ENCODE measurements around the gene CPAMD8. TPM values are rescaled to one million over a fixed set of nuclear protein-coding genes. Genes with fewer than 3 reads are reported as not detected.

CPAMD8 gene
- total RNA-seq, 1 experiment from 2014 or later, result 0.20 TPM

GRCh38 chr19:16889883-16890460 lies 136.6 kb downstream of the CPAMD8 start (continued):
- no peak for TF ChIP-seq REST (IDR thresholded peaks at IDR 0.05; ENCODE audit: low read depth)
- TF ChIP-seq SRF (IDR thresholded peaks at IDR 0.05; ENCODE audit: low read depth), result no peak
- TF ChIP-seq CEBPB (IDR thresholded peaks at IDR 0.05; ENCODE audit: low read depth), result no peak

- no peak for TF ChIP-seq ELF1 (IDR thresholded peaks at IDR 0.05; ENCODE audit: borderline replicate concordance, low read depth)
- no peak for TF ChIP-seq ZFX (IDR thresholded peaks at IDR 0.05)
- no peak for TF ChIP-seq MAX (IDR thresholded peaks at IDR 0.05)
- TF ChIP-seq RAD21 (IDR thresholded peaks at IDR 0.05; ENCODE audit: low read depth), result no peak
- TF ChIP-seq EZH2phosphoT487 (IDR thresholded peaks at IDR 0.05; ENCODE audit: borderline replicate concordance), result no peak
- TF ChIP-seq EGR1 (IDR thresholded peaks at IDR 0.05; ENCODE audit: low read depth), result no peak
- no peak for TF ChIP-seq POLR2AphosphoS5 (IDR thresholded peaks at IDR 0.05; ENCODE audit: low read depth, low read length)
- no peak for TF ChIP-seq SIN3A (IDR thresholded peaks at IDR 0.05; ENCODE audit: low read depth)
- TF ChIP-seq EZH2 (IDR thresholded peaks at IDR 0.05), result no peak
- no peak for TF ChIP-seq ZNF274 (IDR thresholded peaks at IDR 0.05; ENCODE audit: low read depth, low read length)
- no peak for TF ChIP-seq YY1 (IDR thresholded peaks at IDR 0.05; ENCODE audit: extremely low read depth, insufficient replicate concordance, low read depth, low read length)
- TF ChIP-seq SP1 (IDR thresholded peaks at IDR 0.05; ENCODE audit: low read depth), result no peak
- no peak for TF ChIP-seq CEBPB (IDR thresholded peaks at IDR 0.05; ENCODE audit: low read depth)
- no peak for TF ChIP-seq CBX3 (IDR thresholded peaks at IDR 0.05; ENCODE audit: low read depth)
- no peak for TF ChIP-seq FOSL1 (IDR thresholded peaks at IDR 0.05; ENCODE audit: low read depth)
- TF ChIP-seq ATF3 (IDR thresholded peaks at IDR 0.05), result no peak
- TF ChIP-seq TCF7L2 (IDR thresholded peaks at IDR 0.05; ENCODE audit: borderline replicate concordance, extremely low read depth, insufficient read depth, insufficient read length), result no peak
- TF ChIP-seq REST (IDR thresholded peaks at IDR 0.05; ENCODE audit: low read depth), result no peak
- Histone ChIP-seq H2AFZ (ENCODE audit: low read depth, low read length, poor library complexity, severe bottlenecking) (no peak overlapping the region), H3K9me2 (ENCODE audit: insufficient read depth) (no peaks in the 10 kb centered on the region), H3K9me3 (ENCODE audit: control insufficient read depth in 1 of 2, insufficient read depth in 1 of 2, low read depth in 1 of 2, low read length in 2 of 2) (no peaks in the 10 kb centered on the region), H3K9ac (ENCODE audit: low read length) (no peak overlapping the region), H3K4me2 (ENCODE audit: low read length) (no peak overlapping the region), H3K79me2 (ENCODE audit: insufficient read depth, low read length) (no peaks in the 10 kb centered on the region), H3K4me3 (replicated peaks in 1 of 2; ENCODE audit: low read depth in 1 of 2, low read length in 2 of 2) (no peak overlapping the region), H3K27ac (ENCODE audit: low read depth, low read length) (no peak overlapping the region), H4K20me1 (ENCODE audit: insufficient read depth) (no peaks in the 10 kb centered on the region), H3K27me3 (ENCODE audit: insufficient read depth, low read length) (no peaks in the 10 kb centered on the region), H3K4me1 (ENCODE audit: control insufficient read depth in 1 of 2, insufficient read depth in 2 of 2, low read length in 2 of 2) (no peaks in the 10 kb centered on the region), H3K36me3 (ENCODE audit: control insufficient read depth in 1 of 2, insufficient read depth in 2 of 2, low read length in 2 of 2) (no peaks in the 10 kb centered on the region)
- ATAC-seq (peak; percentile 47; the same call in 1 of the 2 replicates), DNase-seq (ENCODE audit: low read depth, low spot score) (no peak)
- RAD21 ChIA-PET (ENCODE audit: low non-redundant PET in 1 of 2, low total read pairs in 2 of 2, uncharacterized antibody in 2 of 2, unreplicated experiment in 2 of 2), result no interaction called here
- BruUV-seq (replicated peaks), result no TSS peak
- intact Hi-C loops (cut with micrococcal nuclease), result no loop called here
- CTCF ChIA-PET, result no interaction called here
- POLR2A ChIA-PET, result no interaction called here
These were observed 137.2 kb downstream of the CPAMD8 start for GRCh38 chr19:16889366-16889882.
